HG03139 (cell line): ENCODE results near the gene MEGF9.
A peak's percentile ranks its signal among the peaks of the same experiment; 100 is the strongest.
"Not testable (repeated sequence)": the region's sequence is repeated elsewhere in the genome, so short reads cannot be mapped to it uniquely, and the experiment has no call there.

Experiments used
- ATAC-seq: cut with Tn5 transposase; IDR thresholded peaks from one replicate; pipeline ENCODE4 v1.9.1; 2021; ENCODE audit not compliant: unreplicated experiment

MEGF9 gene

DNA sequence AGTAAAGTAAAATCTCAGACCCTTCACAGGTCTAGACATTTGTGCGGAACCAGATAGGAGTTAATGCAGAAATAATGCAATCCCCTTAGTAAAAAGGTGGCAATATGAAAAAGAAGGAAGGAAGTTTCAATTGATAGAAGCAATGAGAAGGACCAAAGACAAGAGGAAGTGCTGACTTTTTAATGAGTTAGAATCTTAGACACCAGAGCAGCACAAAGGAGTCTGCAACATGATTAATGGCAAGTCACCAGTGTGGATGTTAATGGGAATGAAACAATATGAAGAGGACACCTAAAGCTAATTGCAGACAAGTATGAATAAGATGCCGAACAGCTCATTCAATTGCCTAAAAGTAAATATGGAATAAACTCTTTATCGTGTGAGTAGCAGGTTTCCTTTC is 50.9 kb downstream of the MEGF9 start:
- no peak for ATAC-seq

DNA sequence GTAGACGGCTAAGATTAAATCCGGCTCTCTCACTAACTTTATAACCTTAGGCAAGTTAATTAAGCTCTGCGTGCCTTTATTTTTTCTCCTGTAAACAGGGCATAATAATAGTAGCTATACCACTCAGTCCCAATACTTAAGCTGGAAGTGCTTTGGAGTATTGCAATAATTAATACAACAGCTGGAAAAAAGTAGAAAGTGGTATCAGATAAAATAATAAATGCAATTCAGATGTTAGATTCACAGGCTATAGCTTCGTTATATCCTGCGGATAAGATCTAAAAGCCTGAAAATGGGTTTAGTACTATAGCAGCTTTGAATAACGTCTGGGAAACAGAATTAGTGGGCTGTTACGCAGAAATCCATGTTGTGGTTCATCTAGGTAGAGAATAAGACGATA is 51.8 kb downstream of the MEGF9 start:
- ATAC-seq, result no peak

DNA sequence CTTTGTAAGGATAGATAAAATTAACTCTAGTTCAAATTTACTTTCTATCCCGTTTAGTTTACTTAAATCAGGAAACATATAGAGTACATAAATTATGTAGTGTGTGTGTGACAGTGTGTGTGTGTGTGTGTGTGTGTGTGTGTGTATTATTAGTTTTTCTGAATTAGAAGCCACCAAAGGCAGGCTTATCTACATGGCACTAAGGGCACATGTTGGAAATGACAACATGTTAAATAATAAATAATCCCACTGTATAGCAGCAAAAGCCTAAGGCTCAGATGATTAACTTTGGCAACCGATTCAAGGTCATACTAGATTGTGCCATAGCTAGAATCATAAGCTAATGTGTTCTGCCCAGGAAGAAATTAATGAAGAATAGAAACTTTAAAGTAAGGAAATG is 54.6 kb downstream of the MEGF9 start:
- ATAC-seq, result no peak

DNA sequence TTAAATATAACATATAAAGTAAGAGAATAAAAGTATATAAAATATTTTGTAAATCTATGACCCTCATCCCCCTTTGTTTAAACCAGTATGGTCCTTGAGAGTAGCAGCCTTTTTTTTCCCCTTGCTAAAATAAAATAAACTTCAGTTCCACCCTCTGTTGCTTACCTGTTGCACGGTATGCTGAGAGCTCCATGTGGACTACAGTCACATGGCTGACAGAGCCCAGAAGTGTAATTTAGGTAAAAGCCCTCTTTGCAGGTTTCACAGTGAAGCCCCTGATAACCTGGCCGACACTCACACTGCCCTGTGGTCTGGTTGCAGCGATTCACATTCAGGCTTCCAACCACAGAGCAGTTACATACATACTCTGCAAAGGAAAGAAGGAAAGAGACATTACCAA is 55.1 kb downstream of the MEGF9 start:
- no peak for ATAC-seq

DNA sequence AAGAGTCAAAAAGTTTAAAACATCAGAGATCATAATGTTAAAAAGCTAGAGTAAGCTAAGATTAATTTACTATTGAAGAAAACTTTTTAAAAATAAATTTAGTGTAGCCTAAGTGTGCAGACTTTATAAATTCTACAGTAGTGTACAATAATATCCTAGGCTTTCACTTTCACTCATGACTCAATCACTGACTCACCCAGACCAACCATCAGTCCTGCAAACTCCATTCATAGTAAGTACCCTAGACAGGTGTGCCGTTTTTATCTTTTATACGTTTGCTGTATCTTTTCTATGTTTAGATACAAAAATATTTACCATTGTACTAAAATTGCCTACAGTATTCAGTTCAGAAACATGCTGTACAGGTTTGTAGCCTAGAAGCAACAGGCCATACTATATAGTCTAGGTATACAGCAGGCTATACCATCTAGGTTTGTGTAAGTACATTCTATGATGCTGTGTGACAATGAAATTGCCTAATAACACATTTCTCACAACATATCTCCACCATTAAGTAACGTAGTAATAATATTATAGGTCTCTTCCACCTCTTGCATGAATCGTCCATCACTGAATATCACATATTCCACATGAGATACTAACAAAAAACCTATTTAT is 59.2 kb downstream of the MEGF9 start:
- peak; percentile 65 for ATAC-seq

DNA sequence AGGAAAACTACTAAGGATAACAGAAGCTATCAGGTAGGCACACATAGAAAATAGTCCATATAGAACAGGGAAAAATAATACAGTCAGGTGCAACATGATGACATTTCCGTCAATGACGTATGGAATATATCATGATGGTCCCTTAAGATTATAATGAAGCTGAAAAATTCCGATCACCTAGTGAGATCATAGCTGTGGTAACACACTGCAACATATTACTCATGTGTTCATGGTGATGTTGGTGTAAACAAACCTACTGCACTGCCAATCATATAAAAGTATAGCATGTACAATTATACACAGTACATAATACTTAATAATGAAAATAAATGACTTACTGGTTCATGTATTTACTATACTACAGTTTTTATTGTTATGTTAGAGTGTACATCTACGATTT is 60.0 kb downstream of the MEGF9 start:
- no peak for ATAC-seq

DNA sequence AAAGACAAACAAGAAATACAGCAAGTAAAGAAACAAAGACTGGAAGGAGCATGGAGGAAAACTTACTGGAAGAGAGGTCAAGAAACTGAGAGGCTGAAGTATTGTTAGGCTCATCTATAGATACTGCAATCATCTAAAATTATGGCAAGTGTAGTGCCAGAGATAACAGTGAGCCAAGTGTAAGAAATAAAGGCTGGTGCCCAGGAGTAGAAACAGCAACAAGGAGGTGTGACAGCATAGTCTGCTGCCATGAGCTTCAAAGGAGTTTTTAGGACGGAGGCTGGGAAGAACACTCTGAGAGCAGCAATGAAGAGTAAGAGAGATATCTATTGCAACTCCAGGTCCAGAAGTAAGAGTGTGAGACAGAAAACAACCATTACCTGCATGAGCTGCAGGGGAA is 60.5 kb downstream of the MEGF9 start:
- ATAC-seq, result no peak

DNA sequence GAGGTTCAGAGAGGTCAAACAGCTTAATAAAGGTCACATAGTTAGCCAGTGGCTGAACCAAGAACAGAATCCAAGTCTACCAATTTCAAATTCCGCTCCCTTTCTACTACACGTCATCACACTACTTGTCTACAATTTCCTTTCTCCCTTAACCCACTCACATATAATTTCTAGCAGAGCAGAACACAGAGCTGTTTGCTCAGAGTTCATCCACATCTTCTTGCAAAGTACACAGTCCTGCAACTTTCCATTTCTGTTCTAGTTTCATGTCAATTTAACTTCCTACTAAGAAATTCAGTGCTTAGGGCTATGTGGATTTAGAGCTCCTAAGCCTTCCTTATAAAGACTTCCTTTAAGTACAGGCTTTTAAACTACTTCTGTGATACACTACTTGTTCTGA is 61.3 kb downstream of the MEGF9 start:
- no peak for ATAC-seq

DNA sequence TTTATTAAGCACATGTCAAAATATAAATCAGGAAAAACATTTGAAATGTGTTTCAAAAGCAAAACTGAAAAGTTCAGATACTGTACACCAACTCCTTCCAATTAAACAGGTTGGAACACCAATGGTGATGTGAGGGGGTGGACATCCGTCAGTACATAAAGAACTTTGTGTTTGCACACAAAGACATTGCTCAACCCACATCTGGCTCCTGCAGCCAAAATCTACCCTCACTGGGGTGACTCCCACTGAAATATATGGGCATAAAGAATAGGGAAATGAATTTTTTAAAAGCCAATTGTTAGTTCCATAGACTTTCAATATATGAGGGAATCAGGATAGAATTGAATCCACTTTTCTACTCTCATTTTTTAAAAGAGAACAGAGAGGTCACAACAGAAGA is 63.9 kb downstream of the MEGF9 start:
- ATAC-seq, result no peak

DNA sequence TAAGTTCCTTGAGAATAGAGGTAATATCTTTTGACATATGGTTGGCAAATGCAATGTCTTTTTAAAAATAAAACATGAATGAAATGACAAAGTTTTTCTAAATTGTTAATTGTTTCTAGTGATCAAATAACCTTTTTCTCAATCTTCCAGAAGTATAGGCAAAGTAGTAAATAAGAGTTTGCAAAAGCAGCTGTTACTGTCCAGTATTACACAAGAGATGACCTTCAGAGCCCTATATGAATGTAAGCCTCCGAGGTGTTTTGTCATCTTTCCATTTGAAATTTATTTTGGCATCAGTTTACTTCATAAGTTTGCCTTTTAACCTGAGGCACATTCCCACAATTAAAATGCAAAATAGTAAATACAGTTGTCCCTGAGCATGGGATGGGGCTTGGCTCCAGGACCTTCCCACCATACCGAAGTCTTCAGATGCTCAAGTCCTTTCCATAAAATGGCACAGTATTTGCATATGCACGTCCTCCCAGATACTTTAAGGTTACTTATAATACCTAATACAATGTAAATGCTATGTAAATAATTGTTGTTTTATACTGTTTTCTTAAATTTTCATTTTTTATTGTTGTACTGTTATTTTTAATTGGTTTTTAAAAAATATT is 65.6 kb downstream of the MEGF9 start:
- ATAC-seq, result no peak

DNA sequence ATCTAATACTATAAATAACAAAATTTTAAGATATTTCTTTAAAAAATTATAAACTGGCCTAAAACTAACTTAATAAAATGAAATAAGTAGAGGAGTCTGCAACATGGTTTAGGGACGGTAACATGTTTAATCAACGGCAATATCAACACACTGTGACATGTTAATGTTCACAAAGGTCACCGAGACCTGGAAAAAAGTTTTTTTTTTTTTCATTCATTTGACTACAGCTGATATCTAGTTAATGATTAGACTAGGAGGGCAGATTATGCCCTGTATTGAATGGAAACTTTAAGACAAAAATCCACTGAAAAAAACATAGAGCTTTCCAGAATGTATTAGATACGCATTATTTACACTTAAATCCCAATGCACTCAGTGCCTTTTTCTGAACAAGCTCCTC is 67.3 kb downstream of the MEGF9 start:
- no peak for ATAC-seq

DNA sequence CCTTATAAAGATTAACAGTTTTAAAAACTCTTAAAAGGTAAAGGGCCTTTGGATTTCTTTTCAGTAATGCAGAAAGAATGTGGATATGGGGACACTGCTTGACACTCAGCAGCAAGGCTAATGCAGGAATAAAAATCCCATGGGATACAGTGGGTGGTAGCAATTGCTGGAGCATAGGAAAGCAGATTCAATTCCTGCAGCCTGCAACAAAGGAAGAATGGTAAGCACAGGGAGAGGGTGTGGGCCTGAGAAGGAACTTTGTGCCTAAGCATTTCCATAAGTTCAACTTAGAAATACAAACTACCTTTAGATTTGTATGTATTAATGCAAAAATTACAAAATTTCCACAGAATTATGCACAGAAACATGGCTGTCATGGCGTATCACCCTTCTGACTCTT is 68.5 kb downstream of the MEGF9 start:
- ATAC-seq, result no peak

DNA sequence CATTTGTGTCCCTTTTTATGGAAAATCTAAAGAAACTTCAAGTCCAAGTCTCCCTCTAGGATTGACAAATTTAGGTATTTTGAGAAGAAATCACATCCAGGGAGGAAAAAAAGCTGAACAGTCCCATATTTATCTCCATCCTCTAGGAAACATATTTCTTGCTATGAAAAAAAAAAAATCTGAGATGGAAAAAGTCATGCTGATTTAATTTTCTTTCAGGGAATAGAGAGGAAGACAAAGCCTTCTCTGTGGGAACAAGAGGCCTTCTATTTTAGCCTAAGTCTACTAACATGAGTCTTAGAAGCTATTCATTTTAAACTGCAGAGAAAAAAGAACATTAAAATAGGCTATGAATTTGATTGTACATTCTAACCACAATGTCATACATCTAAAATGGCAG is 71.2 kb downstream of the MEGF9 start:
- ATAC-seq, result no peak

DNA sequence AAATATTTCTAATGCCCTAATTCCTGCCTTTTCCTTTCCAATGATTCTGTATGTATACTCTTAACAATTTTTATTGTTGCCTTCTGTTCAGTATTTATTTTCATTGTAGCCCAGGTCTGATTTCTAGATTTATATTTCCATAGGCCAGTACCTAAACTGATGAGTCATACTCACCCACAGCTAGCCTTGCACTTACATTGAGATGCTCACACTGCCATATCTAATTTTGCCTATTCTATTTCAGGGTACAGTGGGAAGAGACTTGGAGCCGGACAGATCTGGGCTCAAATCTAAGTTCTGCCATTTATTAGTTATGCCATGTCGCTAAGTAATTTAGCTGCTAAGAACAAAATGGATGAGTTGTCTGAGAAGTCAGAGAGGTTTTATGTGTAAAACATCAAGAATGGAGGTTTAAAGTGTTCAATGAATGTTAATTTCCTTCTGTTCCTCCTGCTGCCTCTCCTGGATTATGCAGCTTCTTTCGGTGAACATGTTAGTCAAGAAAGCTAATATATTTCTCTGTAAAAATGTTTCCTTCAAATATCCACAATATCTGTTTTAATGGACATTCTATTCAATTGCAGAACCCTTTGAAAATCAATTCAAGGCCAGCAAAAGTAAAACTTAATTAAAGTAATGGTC is 72.0 kb downstream of the MEGF9 start:
- ATAC-seq, result no peak

DNA sequence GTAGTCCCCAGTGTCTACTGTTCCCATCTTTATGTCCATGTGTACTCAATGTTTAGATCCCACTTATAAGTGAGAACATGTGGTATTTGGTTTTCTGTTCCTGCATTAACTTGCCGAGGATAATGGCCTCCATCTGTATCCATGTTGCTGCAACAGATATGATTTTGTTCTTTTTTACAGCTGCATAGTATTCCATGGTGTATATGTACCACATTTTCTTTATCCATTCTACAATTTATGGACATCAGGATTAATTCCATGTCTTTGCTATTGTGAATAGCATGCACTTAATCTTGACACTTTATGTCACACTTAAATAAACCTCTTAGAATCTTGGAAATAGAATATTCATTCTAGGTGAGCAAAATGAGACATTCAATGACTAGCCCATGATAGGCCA is 73.4 kb downstream of the MEGF9 start:
- ATAC-seq, result not testable (repeated sequence)

DNA sequence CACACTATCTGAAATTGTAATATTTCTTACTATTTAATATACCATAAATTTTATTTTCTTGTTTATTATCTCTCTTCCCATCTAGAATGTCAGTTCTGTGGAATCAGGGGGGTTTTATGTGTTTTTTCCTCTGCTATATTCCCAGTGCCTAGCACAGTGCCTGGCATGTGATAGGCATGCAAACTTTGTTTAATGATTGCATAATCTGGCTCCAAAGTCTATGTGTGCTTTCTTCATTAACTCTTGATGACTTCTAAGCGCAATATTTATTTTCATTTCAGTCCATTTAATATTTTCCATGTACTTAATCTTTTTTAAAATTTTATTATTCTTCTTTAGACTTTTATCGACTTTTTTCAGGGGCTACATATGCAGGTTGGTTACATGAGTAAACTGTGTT is 73.9 kb downstream of the MEGF9 start:
- no peak for ATAC-seq

DNA sequence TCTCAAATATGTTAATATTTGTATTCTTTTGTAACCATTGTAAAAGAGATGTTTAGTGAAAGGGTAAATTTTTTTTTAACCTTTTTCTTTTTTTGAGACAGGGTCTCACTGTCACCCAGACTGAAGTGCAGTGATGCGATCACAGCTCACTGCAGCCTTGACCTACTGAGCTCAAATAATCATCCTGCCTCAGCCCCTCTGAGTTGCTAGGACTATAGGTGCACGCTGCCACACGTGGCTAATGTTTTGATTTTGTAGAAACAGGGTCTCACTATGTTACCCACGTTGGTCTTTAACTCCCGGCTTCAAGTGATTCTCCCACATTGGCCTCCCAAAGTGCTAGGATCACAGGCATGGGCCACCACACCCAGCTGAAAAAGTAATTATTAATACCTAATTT is 76.4 kb downstream of the MEGF9 start:
- no peak for ATAC-seq

DNA sequence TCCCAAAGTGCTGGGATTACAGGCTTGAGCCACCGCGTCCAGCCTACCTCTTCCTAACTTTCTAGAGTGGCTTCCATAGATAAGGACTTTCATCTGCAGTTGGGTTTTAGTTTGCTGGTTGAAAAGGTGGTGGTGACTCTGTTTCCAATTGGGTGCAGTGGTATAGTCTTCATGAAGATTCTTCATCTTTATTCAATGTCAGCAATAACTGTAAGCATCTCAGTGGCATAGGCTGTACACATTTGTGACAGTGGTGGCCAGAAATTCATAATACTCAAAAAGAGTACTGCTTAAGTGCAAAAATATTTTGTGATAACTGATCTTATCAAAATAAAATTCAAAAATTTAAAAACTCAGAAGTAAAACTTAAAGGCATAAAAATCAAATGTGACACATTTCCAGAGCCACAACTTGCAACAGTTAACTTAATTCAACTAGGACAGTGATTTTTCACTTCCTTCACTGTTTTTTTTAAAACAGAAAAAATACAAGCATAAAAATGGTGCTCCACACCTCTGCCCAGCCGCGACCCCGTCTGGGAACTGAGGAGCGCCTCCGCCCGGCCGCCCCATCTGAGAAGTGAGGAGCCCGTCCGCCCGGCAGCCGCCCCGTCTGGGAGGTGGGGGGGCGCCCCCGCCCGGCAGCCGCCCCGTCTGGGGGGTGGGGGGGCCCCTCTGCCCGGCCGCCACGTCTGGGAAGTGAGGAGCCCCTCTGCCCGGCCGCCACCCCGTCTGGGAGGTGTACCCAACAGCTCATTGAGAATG is 77.9 kb downstream of the MEGF9 start:
- ATAC-seq, result no peak

DNA sequence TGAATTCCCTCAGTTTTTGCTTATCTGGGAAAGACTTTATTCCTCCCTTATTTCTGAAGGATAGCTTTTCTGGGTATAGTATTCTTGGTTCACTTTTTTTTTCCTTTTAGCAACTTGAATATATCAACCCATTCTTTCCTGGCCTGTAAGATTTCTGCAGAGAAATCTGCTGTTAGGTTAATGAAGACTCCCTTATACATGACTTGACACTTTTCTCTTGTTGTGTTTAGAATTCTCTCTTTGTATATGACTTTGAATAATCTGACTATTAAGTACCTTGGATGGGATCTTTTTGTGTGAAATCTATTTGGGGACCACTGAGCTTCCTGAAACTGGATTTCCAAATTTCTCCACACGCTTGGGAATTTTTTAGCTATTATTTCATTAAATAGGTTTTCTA is 79.3 kb downstream of the MEGF9 start:
- ATAC-seq, result no peak

DNA sequence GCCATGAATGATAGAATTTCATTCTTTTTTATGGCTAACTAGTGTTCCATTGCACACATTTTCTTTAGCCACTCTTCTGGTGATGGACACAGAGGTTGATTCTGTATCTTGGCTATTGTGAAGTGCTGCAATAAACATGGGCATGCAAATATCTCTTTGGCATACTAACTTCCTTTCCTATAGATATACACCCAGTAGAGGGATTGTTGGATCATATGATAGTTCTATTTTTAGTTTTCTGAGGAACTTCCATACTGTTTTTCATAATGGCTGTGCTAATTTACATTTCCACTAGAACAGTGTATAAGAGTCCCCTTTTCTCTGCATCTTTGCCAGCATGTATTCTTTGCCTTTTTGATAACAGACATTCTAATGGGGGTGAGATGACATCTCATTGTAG is 83.9 kb downstream of the MEGF9 start:
- ATAC-seq, result no peak

DNA sequence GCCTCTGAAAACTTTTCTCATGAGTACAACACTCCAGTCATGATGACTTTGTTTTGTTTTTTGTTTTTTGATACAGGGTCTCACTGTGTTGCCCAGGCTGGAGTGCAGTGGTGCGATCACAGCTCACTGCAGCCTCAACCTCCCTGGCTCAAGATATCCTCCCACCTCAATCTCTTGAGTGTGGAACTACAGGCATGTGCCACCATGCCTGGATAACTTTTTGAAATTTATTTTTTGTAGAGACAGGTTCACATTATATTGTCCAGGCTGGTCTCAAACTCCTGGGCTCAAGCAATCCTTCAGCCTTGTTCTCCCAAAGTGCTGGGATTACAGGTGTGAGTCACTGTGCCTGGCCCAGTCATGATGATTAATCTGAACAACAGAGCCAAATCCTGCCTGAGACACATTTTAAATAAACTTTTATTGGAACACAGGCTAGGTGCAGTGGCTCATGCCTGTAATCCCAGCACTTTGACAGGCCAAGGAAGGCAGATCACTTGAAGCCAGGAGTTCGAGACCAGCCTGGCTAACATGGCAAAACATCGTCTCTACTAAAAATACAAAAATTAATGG is 85.3 kb downstream of the MEGF9 start:
- ATAC-seq, result not testable (repeated sequence)
